HG03575 (cell line): ENCODE measurements around the gene RPS15A.

Source experiments
- ATAC-seq: cut with Tn5 transposase; IDR thresholded peaks from one replicate; pipeline ENCODE4 v1.9.1; 2021; ENCODE audit not compliant: unreplicated experiment, insufficient number of reproducible peaks, low FRiP score; ENCODE audit errors: extremely low read depth

Gene RPS15A

GRCh38 chr16:18789850-18790706 lies at the start of gene RPS15A:
RPS15A (minus strand) TSS chr16:18790334; CDS start chr16:18789113, 1,221 bp downstream.
- peak; percentile 63 for ATAC-seq

GRCh38 chr16:18839555-18839954 lies 49.4 kb upstream of the RPS15A start:
- no peak for ATAC-seq

GRCh38 chr16:18836702-18837101 lies 46.6 kb upstream of the RPS15A start:
- no peak for ATAC-seq

- no peak for ATAC-seq
Observed at GRCh38 chr16:18834864-18835263, 44.7 kb upstream of the RPS15A start.

GRCh38 chr16:18833707-18834505 lies 43.8 kb upstream of the RPS15A start:
- ATAC-seq = no peak

- no peak for ATAC-seq
Observed at GRCh38 chr16:18832613-18833012, 42.5 kb upstream of the RPS15A start.

GRCh38 chr16:18832006-18832405 lies 41.9 kb upstream of the RPS15A start:
- ATAC-seq = no peak

- ATAC-seq = no peak
Observed at GRCh38 chr16:18829251-18829650, 39.1 kb upstream of the RPS15A start.

GRCh38 chr16:18827890-18828289 lies 37.8 kb upstream of the RPS15A start:
- no peak for ATAC-seq

GRCh38 chr16:18816286-18816685 lies 26.2 kb upstream of the RPS15A start:
- ATAC-seq = no peak

GRCh38 chr16:18811925-18812324 lies 21.8 kb upstream of the RPS15A start:
- ATAC-seq = no peak

GRCh38 chr16:18809165-18809564 lies 19.0 kb upstream of the RPS15A start:
- no peak for ATAC-seq

- ATAC-seq = no peak
Observed at GRCh38 chr16:18805257-18805773, 15.2 kb upstream of the RPS15A start.

- no peak for ATAC-seq
Observed at GRCh38 chr16:18804540-18804939, 14.4 kb upstream of the RPS15A start.

- no peak for ATAC-seq
Observed at GRCh38 chr16:18803569-18804462, 13.7 kb upstream of the RPS15A start.

GRCh38 chr16:18802767-18803343 lies 12.7 kb upstream of the RPS15A start:
- no peak for ATAC-seq

- ATAC-seq = peak; percentile 77
Observed at GRCh38 chr16:18801145-18801972, 11.2 kb upstream of the RPS15A start, which contains the start of gene ARL6IP1. ARL6IP1 (minus strand) TSS chr16:18801549; CDS start chr16:18801466, 83 bp downstream.

GRCh38 chr16:18800775-18801144 lies 10.6 kb upstream of the RPS15A start:
- ATAC-seq = no peak
